AG04449 (cell line): ENCODE measurements around the gene GSTA3.
"Not testable (repeated sequence)": the region's sequence is repeated elsewhere in the genome, so short reads cannot be mapped to it uniquely, and the experiment has no call there.

Source experiments
- CTCF ChIA-PET: fragments of 350-600 bp; formaldehyde crosslinking; extraction: SDS; loops from one replicate; lab custom pipeline; 2021; ENCODE audit warnings: antibody characterized with exemption; lab: Yijun Ruan, JAX
- POLR2A ChIA-PET: fragments of 400-600, 350-600 bp; formaldehyde crosslinking; extraction: SDS; loops from one replicate; lab custom pipeline; 2020; ENCODE audit warnings: antibody characterized with exemption, inconsistent platforms; lab: Yijun Ruan, JAX
- DNase-seq: peaks from one replicate; pipeline ENCODE4 v3.0.0-alpha.2; 2010; ENCODE audit warnings: low read depth, low spot score
- H3K4me3 ChIP-seq: 2 replicates; pipeline ENCODE4 v1.5.1; 2011; ENCODE audit warnings: low read depth, mild to moderate bottlenecking, control low read depth, low read length
- TF ChIP-seq, protein P1 (sequence below): IDR thresholded peaks from one replicate; pipeline ENCODE4 v1.5.1; 2011; ENCODE audit warnings: mild to moderate bottlenecking, moderate library complexity, low read length, control low read depth, inconsistent platforms; ENCODE audit not compliant: insufficient read depth; ENCODE audit errors: missing control alignments

GSTA3 gene

DNA sequence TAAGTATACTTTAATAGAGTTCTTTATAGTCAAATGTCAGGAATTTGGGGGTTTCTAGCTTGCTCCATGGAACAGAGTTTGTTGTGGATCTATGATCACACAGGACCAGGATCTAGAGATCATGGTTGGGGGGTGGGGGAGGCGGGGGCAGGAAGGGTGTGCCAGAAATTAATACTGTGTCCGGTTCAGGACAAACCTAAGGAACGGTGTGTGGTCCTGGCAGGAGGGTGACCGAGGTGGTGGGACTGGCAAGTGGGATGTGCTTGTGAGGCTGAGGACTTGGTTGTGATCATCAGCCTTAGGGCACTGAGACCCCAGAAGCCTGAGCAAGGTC, 27.9 kb downstream of the GSTA3 start:
- DNase-seq = no peak
- ChIA-PET POLR2A (interaction anchor here (0.6 kb wide), 1 partner anchor 47 kb away, joined by 3 read pairs; no protein-coding TSS in a partner anchor), CTCF (interaction anchor here (1.0 to 2.1 kb wide), 7 partner anchors 9 to 518 kb away, joined by 3 to 14 read pairs (median 4); no protein-coding TSS in a partner anchor)
- H3K4me3 ChIP-seq = no peak overlapping the region
- TF ChIP-seq, protein P1, sequence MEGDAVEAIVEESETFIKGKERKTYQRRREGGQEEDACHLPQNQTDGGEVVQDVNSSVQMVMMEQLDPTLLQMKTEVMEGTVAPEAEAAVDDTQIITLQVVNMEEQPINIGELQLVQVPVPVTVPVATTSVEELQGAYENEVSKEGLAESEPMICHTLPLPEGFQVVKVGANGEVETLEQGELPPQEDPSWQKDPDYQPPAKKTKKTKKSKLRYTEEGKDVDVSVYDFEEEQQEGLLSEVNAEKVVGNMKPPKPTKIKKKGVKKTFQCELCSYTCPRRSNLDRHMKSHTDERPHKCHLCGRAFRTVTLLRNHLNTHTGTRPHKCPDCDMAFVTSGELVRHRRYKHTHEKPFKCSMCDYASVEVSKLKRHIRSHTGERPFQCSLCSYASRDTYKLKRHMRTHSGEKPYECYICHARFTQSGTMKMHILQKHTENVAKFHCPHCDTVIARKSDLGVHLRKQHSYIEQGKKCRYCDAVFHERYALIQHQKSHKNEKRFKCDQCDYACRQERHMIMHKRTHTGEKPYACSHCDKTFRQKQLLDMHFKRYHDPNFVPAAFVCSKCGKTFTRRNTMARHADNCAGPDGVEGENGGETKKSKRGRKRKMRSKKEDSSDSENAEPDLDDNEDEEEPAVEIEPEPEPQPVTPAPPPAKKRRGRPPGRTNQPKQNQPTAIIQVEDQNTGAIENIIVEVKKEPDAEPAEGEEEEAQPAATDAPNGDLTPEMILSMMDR = no peak

DNA sequence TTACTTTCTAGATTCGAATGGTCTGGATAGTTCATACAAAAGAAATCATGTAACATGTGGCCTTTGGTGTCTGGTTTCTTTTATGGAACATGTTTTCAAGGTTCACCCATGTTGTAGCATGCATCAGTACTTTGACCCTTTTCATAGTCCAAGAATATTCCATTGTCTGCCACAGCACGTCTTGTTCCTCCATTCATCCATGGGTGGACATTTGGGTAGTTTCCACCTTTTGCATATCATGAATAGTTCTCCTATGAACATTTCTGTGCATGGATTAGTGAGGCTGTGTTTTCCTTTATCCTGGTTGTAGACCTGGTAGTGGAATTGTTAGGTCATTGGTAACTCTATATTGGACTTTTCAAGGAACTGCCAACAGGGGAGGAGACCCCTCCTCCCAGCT, 31.7 kb downstream of the GSTA3 start:
- POLR2A ChIA-PET = interaction anchor here (0.9 kb wide), 1 partner anchor 116 kb away, joined by 3 read pairs; no protein-coding TSS in a partner anchor
- TF ChIP-seq, protein P1 = no peak
- CTCF ChIA-PET = no interaction called here
- no peak for DNase-seq
- no peak overlapping the region for H3K4me3 ChIP-seq

DNA sequence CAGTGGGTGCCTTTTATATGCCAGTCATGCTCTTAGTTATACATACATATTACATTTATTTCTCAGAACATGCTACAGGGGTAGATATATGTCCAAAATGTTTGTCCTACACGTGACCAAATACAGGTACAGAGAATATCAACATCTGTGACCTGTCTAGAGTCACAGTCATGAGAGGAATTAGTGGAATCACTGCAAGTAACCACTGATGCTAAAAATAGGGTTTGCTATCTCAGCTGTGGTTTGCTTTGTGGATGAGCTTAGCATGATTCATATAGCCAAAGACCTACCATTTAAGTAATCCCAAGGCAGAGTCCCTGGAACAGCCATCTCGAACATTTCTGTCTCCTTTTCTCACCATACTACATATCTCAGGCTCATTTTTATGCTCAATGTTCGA, 32.3 kb downstream of the GSTA3 start:
- ChIA-PET POLR2A (interaction anchor here (0.7 to 0.9 kb wide), 2 partner anchors 39 to 116 kb away, joined by 3 read pairs; no protein-coding TSS in a partner anchor), CTCF (interaction anchor here (0.7 to 1.2 kb wide), 4 partner anchors 9 to 458 kb away, joined by 3 to 4 read pairs (median 4); partner anchors contain the start of gene GSTA4)
- DNase-seq = peak; percentile 88
- TF ChIP-seq, protein P1 = no peak
- H3K4me3 ChIP-seq = no peak overlapping the region

DNA sequence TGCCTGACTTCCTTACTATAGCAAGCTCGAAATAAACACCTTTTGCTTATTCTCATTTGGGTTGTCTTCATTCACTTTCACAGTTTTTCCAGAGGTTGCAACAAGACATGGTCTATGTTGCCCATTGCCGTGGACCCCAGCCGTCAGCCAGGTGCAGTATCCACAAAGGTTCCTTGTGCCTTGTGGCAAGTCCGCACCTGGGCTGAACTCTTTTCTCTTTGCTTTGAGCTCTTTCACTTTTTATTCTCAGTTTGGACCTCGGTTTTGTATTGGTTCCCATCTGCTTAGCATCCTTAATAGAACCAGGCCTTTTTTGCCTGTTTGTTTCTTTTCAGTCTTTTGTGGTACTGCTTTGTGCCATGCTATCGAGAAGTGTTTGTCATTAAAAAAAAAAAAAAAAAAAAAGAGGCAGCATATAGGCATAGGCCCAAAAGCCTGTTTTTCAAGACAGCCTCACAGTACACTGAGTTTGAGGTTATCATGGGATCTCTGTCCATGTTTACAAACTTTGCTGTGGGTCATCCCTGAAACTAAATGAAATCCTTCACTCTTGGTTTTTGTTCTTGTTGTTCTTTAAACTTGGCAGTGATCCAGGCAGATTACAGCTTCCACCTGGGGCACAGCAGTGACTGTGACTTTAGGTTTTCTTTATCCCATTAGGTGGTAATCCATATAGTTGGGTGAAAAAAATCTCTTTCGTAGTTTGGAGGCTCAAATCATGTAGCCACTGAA, 33.3 kb downstream of the GSTA3 start:
- no peak for DNase-seq
- TF ChIP-seq, protein P1 = no peak
- POLR2A ChIA-PET = no interaction called here
- CTCF ChIA-PET = interaction anchor here (0.7 to 1.2 kb wide), 4 partner anchors 10 to 457 kb away, joined by 3 to 4 read pairs (median 4); partner anchors contain the start of gene GSTA4
- no peak overlapping the region for H3K4me3 ChIP-seq

DNA sequence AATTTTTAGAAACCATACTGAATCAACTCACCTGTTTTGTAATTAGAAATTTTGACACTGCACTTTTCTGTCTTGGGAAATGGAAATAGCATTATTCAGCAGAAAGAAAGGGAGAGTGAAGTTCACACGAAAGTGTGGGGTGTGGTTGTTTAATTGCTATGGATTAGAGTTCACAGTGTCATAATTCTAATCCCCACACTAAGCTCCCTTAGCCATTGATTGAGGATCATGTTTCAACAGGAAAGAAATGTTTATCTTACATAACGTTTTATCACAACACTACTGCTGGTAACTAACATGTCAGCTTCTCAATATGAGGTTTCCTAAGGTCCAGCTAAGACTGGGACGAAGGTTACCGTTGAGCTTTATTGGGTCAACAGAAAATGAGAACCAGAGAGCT, 37.5 kb downstream of the GSTA3 start:
- no peak overlapping the region for H3K4me3 ChIP-seq
- TF ChIP-seq, protein P1 = no peak
- ChIA-PET CTCF (interaction anchor here (2.1 kb wide), 1 partner anchor 10 kb away, joined by 10 read pairs; no protein-coding TSS in a partner anchor), POLR2A (no interaction called here)
- no peak for DNase-seq

DNA sequence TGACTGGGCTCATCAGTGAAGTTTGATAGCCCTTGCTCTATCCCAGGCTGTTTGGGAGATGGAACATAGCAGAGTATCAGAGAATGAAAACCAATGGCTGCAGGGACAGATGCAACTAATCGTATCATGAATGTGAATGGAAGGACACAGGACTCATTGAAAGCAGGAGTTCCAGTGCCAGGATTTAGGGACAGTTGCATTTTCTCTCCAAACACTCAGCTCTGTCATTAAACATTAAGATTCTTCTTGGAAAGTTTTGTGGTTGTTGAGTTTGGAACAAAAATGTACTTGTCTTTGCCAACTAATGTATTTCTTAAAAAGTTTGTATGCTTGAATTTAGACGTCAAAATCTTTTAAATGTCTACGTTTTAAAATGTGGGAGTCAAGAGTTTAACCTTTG, 37.9 kb downstream of the GSTA3 start:
- ChIA-PET CTCF (interaction anchor here (2.1 kb wide), 1 partner anchor 10 kb away, joined by 10 read pairs; no protein-coding TSS in a partner anchor), POLR2A (no interaction called here)
- DNase-seq = no peak
- H3K4me3 ChIP-seq = no peak overlapping the region
- TF ChIP-seq, protein P1 = no peak

DNA sequence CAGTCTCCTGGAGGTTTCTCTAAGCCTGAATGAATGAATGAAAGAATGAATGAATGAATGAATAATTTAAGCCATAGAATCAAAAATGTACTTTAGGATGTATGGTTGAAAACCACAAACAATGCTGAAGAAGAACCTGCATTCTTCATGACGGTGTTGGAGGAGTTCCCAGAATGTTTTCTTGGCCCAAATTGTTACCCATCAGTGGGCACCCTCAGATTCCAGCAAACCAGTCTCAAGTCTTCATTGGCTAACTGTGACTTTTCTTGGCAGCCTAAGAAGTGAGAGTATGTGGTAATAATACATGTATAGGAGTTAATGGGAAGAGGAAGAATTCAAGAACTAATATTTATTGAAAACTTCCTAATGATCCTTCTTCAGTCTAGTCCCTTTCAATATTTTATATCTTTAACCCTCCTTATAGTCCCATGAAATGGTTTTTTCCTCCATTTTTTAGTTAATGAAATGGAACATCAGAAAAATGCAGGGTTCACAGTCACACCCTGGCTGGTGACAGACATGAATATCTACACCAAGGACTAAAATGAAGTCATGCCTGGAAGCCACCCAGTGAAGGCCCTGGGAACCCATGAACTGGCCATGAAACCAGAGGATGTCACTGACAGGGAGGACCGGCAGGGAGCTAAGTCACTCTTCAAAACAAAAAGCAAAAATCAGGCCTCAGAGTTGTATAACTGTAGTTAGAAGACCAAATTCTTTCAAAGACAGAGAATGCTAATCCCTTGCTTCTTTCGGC, 39.0 kb downstream of the GSTA3 start:
- H3K4me3 ChIP-seq, DNase-seq, POLR2A ChIA-PET, CTCF ChIA-PET: not testable (repeated sequence)

DNA sequence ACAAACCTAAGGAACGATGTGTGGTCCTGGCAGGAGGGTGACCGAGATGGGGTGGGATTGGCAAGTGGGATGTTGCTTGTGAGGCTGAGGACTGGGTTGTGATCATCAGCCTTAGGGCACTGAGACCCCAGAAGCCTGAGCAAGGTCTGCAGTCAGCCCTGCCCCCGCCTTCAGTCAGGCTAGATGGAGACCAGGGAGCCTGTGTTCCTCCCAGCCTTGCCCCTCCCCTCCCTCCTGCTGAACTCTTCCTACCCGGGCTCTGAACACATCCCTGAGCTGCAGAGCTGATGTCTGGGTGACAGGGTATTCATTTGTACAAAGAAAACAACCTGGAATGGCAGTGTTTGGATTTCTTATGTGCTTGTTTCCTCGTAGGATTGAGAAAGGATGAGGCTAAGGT, 40.6 kb downstream of the GSTA3 start:
- H3K4me3 ChIP-seq, POLR2A ChIA-PET, DNase-seq, CTCF ChIA-PET: not testable (repeated sequence)
